HepG2 (cell line): ENCODE measurements around the gene ZNF106. TPM values are rescaled to one million over a fixed set of nuclear protein-coding genes. Genes with fewer than 3 reads are reported as not detected.

Experiments used
- BRCA1 ChIP-seq: sonication (generic); formaldehyde crosslinking; IDR thresholded peaks from 2 replicates; pipeline ENCODE4 v1.4.0; 2020; ENCODE audit warnings: missing genetic modification reagents
- GATAD2A ChIP-seq: IDR thresholded peaks from 2 replicates; pipeline ENCODE4 v1.6.1; 2016
- GZF1 ChIP-seq: sonication (generic); formaldehyde crosslinking; IDR thresholded peaks from 2 replicates; pipeline ENCODE4 v1.5.1; 2020; ENCODE audit warnings: mild to moderate bottlenecking, missing genetic modification reagents
- HNF4G ChIP-seq, 2 experiments: sonication (generic) in 1 of 2; formaldehyde crosslinking in 1 of 2; IDR thresholded peaks; 2 replicates each; pipeline versions ENCODE4 v1.4.0 to v1.6.1; 2011 to 2020; ENCODE audit warnings: borderline replicate concordance in 2 of 2, low read depth in 2 of 2, mild to moderate bottlenecking in 2 of 2, low read length in 1 of 2, missing genetic modification reagents in 1 of 2, moderate library complexity in 1 of 2
- KAT2B ChIP-seq: fragments of 150-350 bp; IDR thresholded peaks from 2 replicates; pipeline ENCODE4 v1.6.1; 2014; ENCODE audit warnings: low read depth, low read length, borderline replicate concordance
- KLF15 ChIP-seq: sonication (generic); formaldehyde crosslinking; IDR thresholded peaks from 2 replicates; pipeline ENCODE4 v1.8.1; 2023; ENCODE audit warnings: borderline replicate concordance, mild to moderate bottlenecking, inconsistent platforms, missing genetic modification reagents, mixed read lengths
- MAF1 ChIP-seq: sonication (generic); formaldehyde crosslinking; IDR thresholded peaks from 2 replicates; pipeline ENCODE4 v1.5.0; 2020; ENCODE audit warnings: missing genetic modification reagents, borderline replicate concordance
- NR3C1 ChIP-seq: sonication (generic); formaldehyde crosslinking; IDR thresholded peaks from 2 replicates; pipeline ENCODE4 v1.4.0; 2020; ENCODE audit warnings: missing genetic modification reagents
- POLR2AphosphoS2 ChIP-seq: IDR thresholded peaks from 2 replicates; pipeline ENCODE4 v1.6.1; 2011; ENCODE audit warnings: low read depth, low read length, improper control_type of control experiment
- RFXANK ChIP-seq: IDR thresholded peaks from 2 replicates; pipeline ENCODE4 v1.6.1; 2016
- YY1 ChIP-seq: IDR thresholded peaks from 2 replicates; pipeline ENCODE4 v1.6.1; 2011; ENCODE audit warnings: low read length, low read depth, moderate library complexity, mild to moderate bottlenecking; ENCODE audit not compliant: insufficient read depth, insufficient replicate concordance
- ZBTB3 ChIP-seq: sonication (generic); formaldehyde crosslinking; IDR thresholded peaks from 2 replicates; pipeline ENCODE4 v1.4.0; 2020; ENCODE audit warnings: low read depth, mild to moderate bottlenecking, moderate library complexity, missing genetic modification reagents, borderline replicate concordance
- ZBTB42 ChIP-seq: sonication (generic); formaldehyde crosslinking; IDR thresholded peaks from 2 replicates; pipeline ENCODE4 v1.5.0; 2020; ENCODE audit warnings: mild to moderate bottlenecking, missing genetic modification reagents
- ZFP62 ChIP-seq: sonication (generic); formaldehyde crosslinking; IDR thresholded peaks from 2 replicates; pipeline ENCODE4 v1.4.0; 2020; ENCODE audit warnings: missing genetic modification reagents
- ZFP90 ChIP-seq: sonication (generic); formaldehyde crosslinking; IDR thresholded peaks from 2 replicates; pipeline ENCODE4 v1.8.0; 2022; ENCODE audit warnings: missing genetic modification reagents, mild to moderate bottlenecking, inconsistent platforms, borderline replicate concordance
- ZNF143 ChIP-seq: sonication (generic); formaldehyde crosslinking; IDR thresholded peaks from 2 replicates; pipeline ENCODE4 v1.4.0; 2020; ENCODE audit warnings: missing genetic modification reagents
- ZNF20 ChIP-seq: sonication (generic); formaldehyde crosslinking; IDR thresholded peaks from 2 replicates; pipeline ENCODE4 v1.4.0; 2020; ENCODE audit warnings: mild to moderate bottlenecking, moderate library complexity, missing genetic modification reagents
- ZNF235 ChIP-seq: sonication (generic); formaldehyde crosslinking; IDR thresholded peaks from 2 replicates; pipeline ENCODE4 v1.8.1; 2023; ENCODE audit warnings: mild to moderate bottlenecking, missing genetic modification reagents, borderline replicate concordance
- ZNF724P ChIP-seq: sonication (generic); formaldehyde crosslinking; IDR thresholded peaks from 2 replicates; pipeline ENCODE4 v1.8.0; 2022; ENCODE audit warnings: missing genetic modification reagents, borderline replicate concordance
- ZNF773 ChIP-seq: sonication (generic); formaldehyde crosslinking; IDR thresholded peaks from 2 replicates; pipeline ENCODE4 v1.4.0; 2020; ENCODE audit warnings: missing genetic modification reagents, borderline replicate concordance
- polyA plus RNA-seq, 8 experiments: library from polyadenylated mRNA; depleted of rRNA in 3 of 8; stranded (reverse) in 7 of 8; unstranded in 1 of 8; fragments of >200 nt; fragmentation: Illumina TruSeq in 4 of 8; extraction: Trizol in 4 of 8; gene quantifications; 2 replicates each; pipeline versions ENCODE4 v1.2.1 to v1.2.3, GENCODE V29; 2011 to 2016; ENCODE audit warnings: low read depth in 4 of 8, missing spikeins in 1 of 8, mixed read lengths in 1 of 8; ENCODE audit not compliant: insufficient read depth in 1 of 8
- total RNA-seq, 5 experiments: library from RNA; depleted of rRNA; stranded (reverse); fragments of >200 nt; fragmentation: Illumina TruSeq; extraction: Trizol; gene quantifications; 2 replicates each; pipeline ENCODE4 v1.2.3, GENCODE V29; 2016; ENCODE audit warnings: low read depth in 1 of 5
- TF ChIP-seq, protein P1 (sequence below): sonication (generic); formaldehyde crosslinking; IDR thresholded peaks from 2 replicates; pipeline ENCODE4 v1.4.0; 2020; ENCODE audit warnings: missing genetic modification reagents
- TF ChIP-seq, protein P2 (sequence below): sonication (generic); formaldehyde crosslinking; IDR thresholded peaks from 2 replicates; pipeline ENCODE4 v1.5.1; 2020; ENCODE audit warnings: missing genetic modification reagents, mild to moderate bottlenecking, borderline replicate concordance
- TF ChIP-seq, protein P3 (sequence below): sonication (generic); formaldehyde crosslinking; IDR thresholded peaks from 2 replicates; pipeline ENCODE4 v1.9.0; 2021; ENCODE audit warnings: missing genetic modification reagents, borderline replicate concordance

Gene ZNF106
- total and polyA plus RNA-seq, 2 of the 13 experiments (the other 11 are each of a cell fraction or from before 2014, with no cell fraction given), result 12.5 to 35.1 TPM

DNA sequence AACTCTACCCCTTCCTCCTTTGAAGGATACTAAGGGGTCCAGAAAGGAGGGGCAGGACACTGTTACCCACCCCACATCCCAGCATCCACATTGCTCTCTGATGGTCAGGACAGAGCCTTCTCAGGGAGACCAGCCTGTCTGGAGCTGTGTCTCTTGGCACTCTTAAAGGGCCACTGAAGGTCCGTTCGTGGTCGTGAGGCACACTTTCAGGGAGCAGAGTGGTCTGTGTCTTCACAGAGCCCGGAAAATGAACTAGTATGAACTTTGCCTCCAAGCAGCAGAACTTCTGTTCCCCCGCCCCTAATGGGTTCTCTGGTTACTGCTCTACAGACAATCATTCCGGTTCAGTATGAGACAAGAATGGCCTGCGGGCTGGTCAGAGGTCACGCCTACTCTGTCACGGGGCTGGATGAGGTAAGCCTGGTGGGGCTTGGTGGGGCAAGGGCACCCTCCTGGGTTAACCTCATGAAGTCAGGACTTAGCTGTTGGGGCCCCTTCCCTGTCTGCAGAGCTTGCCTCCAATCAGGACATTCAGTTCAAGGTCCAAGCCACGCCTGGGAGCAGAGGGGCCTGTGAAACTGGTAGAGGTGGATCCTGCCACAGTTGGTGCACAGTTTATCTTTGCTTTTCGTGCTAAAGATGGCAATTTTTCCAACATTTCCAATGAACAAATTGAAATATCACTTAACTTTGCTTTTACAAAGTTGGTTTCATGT, 98.5 kb downstream of the ZNF106 start (continued):
- TF ChIP-seq ZBTB42 (CRISPR knock-in tag) (no peak), ZBTB3 (CRISPR knock-in tag) (peak; percentile 75; the same call in 1 of the 2 replicates), ZNF724P (CRISPR knock-in tag) (no peak), RFXANK (CRISPR knock-in tag) (no peak; the same call in 1 of the 2 replicates), MAF1 (no peak), ZFP62 (CRISPR knock-in tag) (no peak), GZF1 (no peak), ZNF20 (no peak), ZNF143 (CRISPR knock-in tag) (no peak), KAT2B (no peak), ZFP90 (CRISPR knock-in tag) (no peak), HNF4G (IDR thresholded peaks at IDR 0.05; ENCODE audit: borderline replicate concordance, low read depth, low read length) (peak; percentile 86), HNF4G (CRISPR knock-in tag; IDR thresholded peaks at IDR 0.05; ENCODE audit: borderline replicate concordance, low read depth) (peak; percentile 96), GATAD2A (CRISPR knock-in tag) (peak; percentile 87), YY1 (peak; percentile 28), ZNF235 (CRISPR knock-in tag) (no peak), KLF15 (no peak), BRCA1 (CRISPR knock-in tag) (no peak), ZNF773 (CRISPR knock-in tag) (no peak), NR3C1 (CRISPR knock-in tag) (no peak), POLR2AphosphoS2 (0 out of 2 replicates have a peak, but pooled peaks have one; percentile 25)
- TF ChIP-seq, protein P1, sequence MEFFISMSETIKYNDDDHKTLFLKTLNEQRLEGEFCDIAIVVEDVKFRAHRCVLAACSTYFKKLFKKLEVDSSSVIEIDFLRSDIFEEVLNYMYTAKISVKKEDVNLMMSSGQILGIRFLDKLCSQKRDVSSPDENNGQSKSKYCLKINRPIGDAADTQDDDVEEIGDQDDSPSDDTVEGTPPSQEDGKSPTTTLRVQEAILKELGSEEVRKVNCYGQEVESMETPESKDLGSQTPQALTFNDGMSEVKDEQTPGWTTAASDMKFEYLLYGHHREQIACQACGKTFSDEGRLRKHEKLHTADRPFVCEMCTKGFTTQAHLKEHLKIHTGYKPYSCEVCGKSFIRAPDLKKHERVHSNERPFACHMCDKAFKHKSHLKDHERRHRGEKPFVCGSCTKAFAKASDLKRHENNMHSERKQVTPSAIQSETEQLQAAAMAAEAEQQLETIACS (CRISPR knock-in tag), result no peak
- TF ChIP-seq, protein P2, sequence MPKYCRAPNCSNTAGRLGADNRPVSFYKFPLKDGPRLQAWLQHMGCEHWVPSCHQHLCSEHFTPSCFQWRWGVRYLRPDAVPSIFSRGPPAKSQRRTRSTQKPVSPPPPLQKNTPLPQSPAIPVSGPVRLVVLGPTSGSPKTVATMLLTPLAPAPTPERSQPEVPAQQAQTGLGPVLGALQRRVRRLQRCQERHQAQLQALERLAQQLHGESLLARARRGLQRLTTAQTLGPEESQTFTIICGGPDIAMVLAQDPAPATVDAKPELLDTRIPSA (CRISPR knock-in tag), result no peak
- TF ChIP-seq, protein P3, sequence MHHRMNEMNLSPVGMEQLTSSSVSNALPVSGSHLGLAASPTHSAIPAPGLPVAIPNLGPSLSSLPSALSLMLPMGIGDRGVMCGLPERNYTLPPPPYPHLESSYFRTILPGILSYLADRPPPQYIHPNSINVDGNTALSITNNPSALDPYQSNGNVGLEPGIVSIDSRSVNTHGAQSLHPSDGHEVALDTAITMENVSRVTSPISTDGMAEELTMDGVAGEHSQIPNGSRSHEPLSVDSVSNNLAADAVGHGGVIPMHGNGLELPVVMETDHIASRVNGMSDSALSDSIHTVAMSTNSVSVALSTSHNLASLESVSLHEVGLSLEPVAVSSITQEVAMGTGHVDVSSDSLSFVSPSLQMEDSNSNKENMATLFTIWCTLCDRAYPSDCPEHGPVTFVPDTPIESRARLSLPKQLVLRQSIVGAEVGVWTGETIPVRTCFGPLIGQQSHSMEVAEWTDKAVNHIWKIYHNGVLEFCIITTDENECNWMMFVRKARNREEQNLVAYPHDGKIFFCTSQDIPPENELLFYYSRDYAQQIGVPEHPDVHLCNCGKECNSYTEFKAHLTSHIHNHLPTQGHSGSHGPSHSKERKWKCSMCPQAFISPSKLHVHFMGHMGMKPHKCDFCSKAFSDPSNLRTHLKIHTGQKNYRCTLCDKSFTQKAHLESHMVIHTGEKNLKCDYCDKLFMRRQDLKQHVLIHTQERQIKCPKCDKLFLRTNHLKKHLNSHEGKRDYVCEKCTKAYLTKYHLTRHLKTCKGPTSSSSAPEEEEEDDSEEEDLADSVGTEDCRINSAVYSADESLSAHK (CRISPR knock-in tag), result no peak
